CD4-positive, alpha-beta T cell (primary cell): ENCODE results near the gene CASP12. TPM values are rescaled to one million over a fixed set of nuclear protein-coding genes. Genes with fewer than 3 reads are reported as not detected.

ENCODE experiments used
- ATAC-seq: fragments of 200-7000 bp; cut with Tn5 transposase; one replicate; pipeline ENCODE4 v1.10.0; 2022; ENCODE audit warnings: mild to moderate bottlenecking; ENCODE audit not compliant: poor library complexity
- CTCF ChIA-PET: fragments of 350-600 bp; sonication (Branson Sonifier 250); formaldehyde crosslinking; loops from one replicate; lab custom pipeline; 2021; ENCODE audit warnings: antibody characterized with exemption, inconsistent platforms; lab: Charles Lee
- POLR2A ChIA-PET: fragments of 350-600 bp; sonication (Branson Sonifier 250); formaldehyde crosslinking; loops from one replicate; lab custom pipeline; 2021; ENCODE audit warnings: antibody characterized with exemption, inconsistent platforms; lab: Charles Lee
- DNase-seq, 14 experiments: peaks; one replicate each; pipeline ENCODE4 v3.0.0-alpha.2; 2013 to 2020; ENCODE audit warnings: mixed read lengths in 2 of 14
- H3K27ac ChIP-seq, 2 donors: one replicate each; pipeline versions ENCODE4 v1.5.1 to v1.7.0; 2013; ENCODE audit warnings: low read length in 2 of 2, low read depth in 1 of 2, mild to moderate bottlenecking in 1 of 2
- H3K27me3 ChIP-seq, 2 experiments: 1 replicate in 1 of 2; 2 replicates in 1 of 2; pipeline versions ENCODE4 v1.6.1 to v1.7.0; 2013; ENCODE audit warnings: low read length in 2 of 2, control low read depth in 1 of 2, mild to moderate bottlenecking in 1 of 2, moderate library complexity in 1 of 2; ENCODE audit not compliant: insufficient read depth in 2 of 2, control insufficient read depth in 1 of 2
- H3K36me3 ChIP-seq: one replicate; pipeline ENCODE4 v1.6.1; 2013; ENCODE audit warnings: low read length, control low read depth; ENCODE audit not compliant: insufficient read depth
- H3K4me1 ChIP-seq: one replicate; pipeline ENCODE4 v1.6.1; 2013; ENCODE audit warnings: low read length, control low read depth; ENCODE audit not compliant: insufficient read depth
- H3K4me3 ChIP-seq: one replicate; pipeline ENCODE4 v1.5.1; 2013; ENCODE audit warnings: mild to moderate bottlenecking, low read length, moderate library complexity
- H3K9me3 ChIP-seq, 2 experiments: 1 replicate in 1 of 2; 2 replicates in 1 of 2; pipeline versions ENCODE4 v1.6.1 to v1.7.0; 2013; ENCODE audit warnings: low read length in 2 of 2, mild to moderate bottlenecking in 2 of 2, control low read depth in 1 of 2, moderate library complexity in 1 of 2; ENCODE audit not compliant: control insufficient read depth in 1 of 2, insufficient read depth in 1 of 2
- H3K27ac Mint-ChIP-seq: one replicate; pipeline ENCODE4 v1.8.0; 2020; ENCODE audit warnings: mixed read lengths
- H3K27me3 Mint-ChIP-seq: one replicate; pipeline ENCODE4 v1.8.0; 2021; ENCODE audit warnings: mixed read lengths
- H3K36me3 Mint-ChIP-seq: one replicate; pipeline ENCODE4 v1.8.0; 2021; ENCODE audit warnings: low read depth, mixed read lengths
- H3K4me1 Mint-ChIP-seq: one replicate; pipeline ENCODE4 v1.8.0; 2021; ENCODE audit warnings: low read depth, mixed read lengths
- H3K4me3 Mint-ChIP-seq: one replicate; pipeline ENCODE4 v1.8.0; 2020; ENCODE audit warnings: mild to moderate bottlenecking, mixed read lengths
- H3K9me3 Mint-ChIP-seq: one replicate; pipeline ENCODE4 v1.8.0; 2020; ENCODE audit warnings: mixed read lengths
- CTCF ChIP-seq: fragments of 200-600 bp; IDR thresholded peaks from one replicate; pipeline ENCODE4 v1.8.0; 2022; ENCODE audit warnings: antibody characterized with exemption, mild to moderate bottlenecking
- intact Hi-C, 2 experiments: fragments of 100-400 bp; cut with DNase I in 1 of 2; cut with micrococcal nuclease in 1 of 2; formaldehyde crosslinking; loops; one replicate each; pipeline versions ENCODE4 v1.15.1 to v1.9.0; 2023 to 2025; cut with DNase I, micrococcal nuclease
- total RNA-seq, 174 experiments: library from RNA in 2 of 174; stranded (reverse) in 2 of 174; gene quantifications; one replicate each; pipeline ENCODE4 v1.2.3 and lab custom pipeline; 2021 to 2026

CASP12 gene
- total RNA-seq, 2 experiments from 2014 or later = not detected

- H3K9me3 ChIP-seq = no peaks in the 10 kb centered on the region
- no peaks in the 10 kb centered on the region for H3K36me3 Mint-ChIP-seq
- H3K9me3 Mint-ChIP-seq = no peaks in the 10 kb centered on the region
- H3K27ac Mint-ChIP-seq = no peak overlapping the region
- H3K36me3 ChIP-seq = no peaks in the 10 kb centered on the region
- no peak overlapping the region for H3K4me3 Mint-ChIP-seq
- H3K4me1 Mint-ChIP-seq = peaks cover 6% of the 10 kb centered on the region
- no peaks in the 10 kb centered on the region for H3K27me3 ChIP-seq
- DNase-seq (no peak), ATAC-seq (no peak)
- no peak for TF ChIP-seq CTCF
- ChIA-PET CTCF (no interaction called here), POLR2A (no interaction called here)
- no peaks in the 10 kb centered on the region for H3K4me1 ChIP-seq
- no peaks in the 10 kb centered on the region for H3K27me3 Mint-ChIP-seq
- H3K27ac ChIP-seq = no peak overlapping the region
- intact Hi-C loops = no loop called here
- no peak overlapping the region for H3K4me3 ChIP-seq
Observed at GRCh38 chr11:104853276-104853675, 45.0 kb downstream of the CASP12 start.

GRCh38 chr11:104852811-104853210, 45.4 kb downstream of the CASP12 start:
- CTCF ChIA-PET = no interaction called here

GRCh38 chr11:104846216-104846615, 52.0 kb downstream of the CASP12 start:
- no peak overlapping the region for H3K4me3 ChIP-seq
- intact Hi-C loops = no loop called here
- no peak for ATAC-seq
- Mint-ChIP-seq H3K27ac (no peak overlapping the region), H3K27me3 (no peaks in the 10 kb centered on the region), H3K4me1 (no peaks in the 10 kb centered on the region), H3K36me3 (no peaks in the 10 kb centered on the region), H3K4me3 (no peak overlapping the region), H3K9me3 (no peaks in the 10 kb centered on the region)
- no peak for TF ChIP-seq CTCF
- H3K4me1 ChIP-seq = no peaks in the 10 kb centered on the region
- no peaks in the 10 kb centered on the region for H3K36me3 ChIP-seq
- no peak overlapping the region for H3K27ac ChIP-seq
- H3K27me3 ChIP-seq = no peaks in the 10 kb centered on the region
- ChIA-PET POLR2A (no interaction called here), CTCF (no interaction called here)
- DNase-seq = no peak
- no peaks in the 10 kb centered on the region for H3K9me3 ChIP-seq

More at GRCh38 chr11:104852811-104853210, 45.4 kb downstream of the CASP12 start:
- POLR2A ChIA-PET = no interaction called here
- DNase-seq (no peak), ATAC-seq (no peak)
- no peaks in the 10 kb centered on the region for H3K36me3 Mint-ChIP-seq
- no peak overlapping the region for H3K27ac ChIP-seq
- intact Hi-C loops = no loop called here
- no peaks in the 10 kb centered on the region for H3K27me3 ChIP-seq
- H3K9me3 Mint-ChIP-seq = no peaks in the 10 kb centered on the region
- no peak overlapping the region for H3K27ac Mint-ChIP-seq
- H3K4me3 ChIP-seq = no peak overlapping the region
- no peaks in the 10 kb centered on the region for H3K9me3 ChIP-seq
- no peak for TF ChIP-seq CTCF
- no peak overlapping the region for H3K4me3 Mint-ChIP-seq
- no peaks in the 10 kb centered on the region for H3K36me3 ChIP-seq
- H3K4me1 Mint-ChIP-seq = peaks cover 5% of the 10 kb centered on the region
- H3K4me1 ChIP-seq = no peaks in the 10 kb centered on the region
- no peaks in the 10 kb centered on the region for H3K27me3 Mint-ChIP-seq
